HepG2 (cell line): ENCODE results near the gene SLC25A33.

Experiments used
- SALL2 ChIP-seq: sonication (generic); formaldehyde crosslinking; IDR thresholded peaks from 2 replicates; pipeline ENCODE4 v1.8.1; 2023; ENCODE audit warnings: mild to moderate bottlenecking, missing genetic modification reagents, inconsistent platforms
- YY1 ChIP-seq: IDR thresholded peaks from 2 replicates; pipeline ENCODE4 v1.6.1; 2011; ENCODE audit warnings: low read length, low read depth, moderate library complexity, mild to moderate bottlenecking; ENCODE audit not compliant: insufficient read depth, insufficient replicate concordance
- ZNF451 ChIP-seq: sonication (generic); formaldehyde crosslinking; IDR thresholded peaks from 2 replicates; pipeline ENCODE4 v1.5.0; 2020; ENCODE audit warnings: mild to moderate bottlenecking, missing genetic modification reagents
- ZNF615 ChIP-seq: sonication (generic); formaldehyde crosslinking; IDR thresholded peaks from 2 replicates; pipeline ENCODE4 v1.5.0; 2020; ENCODE audit warnings: mild to moderate bottlenecking, missing genetic modification reagents, borderline replicate concordance
- TF ChIP-seq, protein P1 (sequence below): sonication (generic); formaldehyde crosslinking; IDR thresholded peaks from 2 replicates; pipeline ENCODE4 v1.5.0; 2020; ENCODE audit warnings: mild to moderate bottlenecking, missing genetic modification reagents, moderate library complexity

DNA sequence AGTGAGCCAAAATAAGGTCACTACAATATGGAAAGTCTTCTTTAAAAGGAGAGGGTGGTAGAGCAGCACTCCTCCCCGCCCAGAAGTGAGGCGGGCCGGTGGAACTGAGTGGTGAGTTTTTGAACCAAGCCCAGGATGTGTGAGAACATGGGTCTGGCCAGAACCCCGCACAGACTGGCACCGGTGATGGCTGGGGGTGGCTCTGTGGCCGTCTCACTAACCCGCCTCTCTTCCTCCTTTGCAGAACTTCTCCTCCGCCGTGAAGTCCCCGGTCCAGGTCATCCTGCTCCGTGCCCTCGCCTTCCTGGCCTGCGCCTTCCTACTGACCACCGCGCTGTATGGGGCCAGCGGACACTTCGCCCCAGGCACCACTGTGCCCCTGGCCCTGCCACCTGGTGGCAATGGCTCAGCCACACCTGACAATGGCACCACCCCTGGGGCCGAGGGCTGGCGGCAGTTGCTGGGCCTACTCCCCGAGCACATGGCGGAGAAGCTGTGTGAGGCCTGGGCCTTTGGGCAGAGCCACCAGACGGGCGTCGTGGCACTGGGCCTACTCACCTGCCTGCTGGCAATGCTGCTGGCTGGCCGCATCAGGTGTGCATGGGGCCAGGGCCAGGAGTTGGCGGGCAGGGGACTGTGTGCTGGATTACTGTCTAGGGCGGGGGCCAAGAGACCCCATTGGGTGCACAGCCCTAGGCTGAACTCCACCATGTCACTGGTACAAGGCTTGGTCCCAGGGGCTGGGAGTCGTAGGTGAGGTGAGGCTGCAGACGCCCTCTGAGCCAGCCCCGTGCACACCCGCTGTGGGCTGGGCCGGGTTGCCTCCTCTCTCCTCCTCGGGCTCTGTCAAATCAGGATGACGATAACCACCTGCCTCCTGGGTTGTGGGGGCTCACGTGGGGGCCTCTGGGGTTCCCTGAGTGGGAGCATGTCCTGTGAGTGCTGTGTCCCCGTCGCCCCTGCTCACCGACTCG is 61.9 kb downstream of the SLC25A33 start:
- TF ChIP-seq, protein P1, sequence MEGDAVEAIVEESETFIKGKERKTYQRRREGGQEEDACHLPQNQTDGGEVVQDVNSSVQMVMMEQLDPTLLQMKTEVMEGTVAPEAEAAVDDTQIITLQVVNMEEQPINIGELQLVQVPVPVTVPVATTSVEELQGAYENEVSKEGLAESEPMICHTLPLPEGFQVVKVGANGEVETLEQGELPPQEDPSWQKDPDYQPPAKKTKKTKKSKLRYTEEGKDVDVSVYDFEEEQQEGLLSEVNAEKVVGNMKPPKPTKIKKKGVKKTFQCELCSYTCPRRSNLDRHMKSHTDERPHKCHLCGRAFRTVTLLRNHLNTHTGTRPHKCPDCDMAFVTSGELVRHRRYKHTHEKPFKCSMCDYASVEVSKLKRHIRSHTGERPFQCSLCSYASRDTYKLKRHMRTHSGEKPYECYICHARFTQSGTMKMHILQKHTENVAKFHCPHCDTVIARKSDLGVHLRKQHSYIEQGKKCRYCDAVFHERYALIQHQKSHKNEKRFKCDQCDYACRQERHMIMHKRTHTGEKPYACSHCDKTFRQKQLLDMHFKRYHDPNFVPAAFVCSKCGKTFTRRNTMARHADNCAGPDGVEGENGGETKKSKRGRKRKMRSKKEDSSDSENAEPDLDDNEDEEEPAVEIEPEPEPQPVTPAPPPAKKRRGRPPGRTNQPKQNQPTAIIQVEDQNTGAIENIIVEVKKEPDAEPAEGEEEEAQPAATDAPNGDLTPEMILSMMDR (CRISPR knock-in tag), result no peak; the same call in 1 of the 2 replicates
- TF ChIP-seq ZNF451, result no peak
- TF ChIP-seq ZNF615 (CRISPR knock-in tag), result no peak
- no peak for TF ChIP-seq YY1
- TF ChIP-seq SALL2 (CRISPR knock-in tag), result no peak
